Keratinocyte (primary cell): ENCODE measurements around the gene LDB2. TPM values are rescaled to one million over a fixed set of nuclear protein-coding genes. Genes with fewer than 3 reads are reported as not detected.

Experiments used
- DNase-seq: peaks from one replicate; pipeline ENCODE4 v3.0.0-alpha.2; 2011; ENCODE audit warnings: low read depth, missing footprints, low spot score
- FAIRE-seq: peaks from 2 replicates; lab custom pipeline; 2011; peaks lifted over from hg19 to GRCh38; lab: Jason Lieb, UNC
- H2AFZ ChIP-seq: 2 replicates; pipeline ENCODE4 v1.6.0; 2012; ENCODE audit warnings: low read length, control low read depth, inconsistent platforms; ENCODE audit not compliant: control insufficient read depth
- H3K27ac ChIP-seq: 2 replicates; pipeline ENCODE4 v1.5.1; 2011; ENCODE audit warnings: low read length; ENCODE audit not compliant: control insufficient read depth, insufficient read depth
- H3K27me3 ChIP-seq: 3 replicates; pipeline ENCODE4 v1.6.0; 2011; ENCODE audit warnings: low read length; ENCODE audit not compliant: control insufficient read depth, insufficient read depth; ENCODE audit errors: extremely low read depth
- H3K36me3 ChIP-seq, 2 experiments: 2 replicates in 1 of 2; 3 replicates in 1 of 2; pipeline ENCODE4 v1.5.1; 2011; ENCODE audit warnings: low read length in 2 of 2, mild to moderate bottlenecking in 1 of 2; ENCODE audit not compliant: control insufficient read depth in 2 of 2, insufficient read depth in 2 of 2; ENCODE audit errors: extremely low read depth in 1 of 2
- H3K4me1 ChIP-seq: 3 replicates; pipeline ENCODE4 v1.5.1; 2011; ENCODE audit warnings: low read length; ENCODE audit not compliant: control insufficient read depth, insufficient read depth; ENCODE audit errors: extremely low read depth
- H3K4me2 ChIP-seq: 3 replicates; pipeline ENCODE4 v1.6.0; 2011; ENCODE audit warnings: low read depth, low read length; ENCODE audit not compliant: control insufficient read depth, insufficient read depth; ENCODE audit errors: extremely low read depth
- H3K4me3 ChIP-seq, 3 experiments: fragments of 200-600 bp in 1 of 3; sonication (generic) in 1 of 3; 2 replicates in 2 of 3; 3 replicates in 1 of 3; pipeline ENCODE4 v1.5.1; 2011 to 2016; ENCODE audit warnings: low read length in 3 of 3, mild to moderate bottlenecking in 3 of 3, control low read depth in 2 of 3, inconsistent platforms in 1 of 3, low read depth in 1 of 3, mixed read lengths in 1 of 3, mixed run types in 1 of 3, moderate library complexity in 1 of 3; ENCODE audit not compliant: control insufficient read depth in 2 of 3, insufficient read depth in 2 of 3; ENCODE audit errors: extremely low read depth in 1 of 3
- H3K79me2 ChIP-seq: 2 replicates; pipeline ENCODE4 v1.6.0; 2012; ENCODE audit warnings: low read length; ENCODE audit not compliant: control insufficient read depth, insufficient read depth
- H3K9ac ChIP-seq: 3 replicates; pipeline ENCODE4 v1.6.0; 2011; ENCODE audit warnings: low read length; ENCODE audit not compliant: control insufficient read depth, insufficient read depth; ENCODE audit errors: extremely low read depth
- H3K9me1 ChIP-seq: 3 replicates; pipeline ENCODE4 v1.6.0; 2011; ENCODE audit warnings: low read length; ENCODE audit not compliant: control insufficient read depth, insufficient read depth; ENCODE audit errors: extremely low read depth
- H3K9me3 ChIP-seq: 2 replicates; pipeline ENCODE4 v1.5.1; 2012; ENCODE audit warnings: low read depth, low read length; ENCODE audit not compliant: control insufficient read depth
- H4K20me1 ChIP-seq: 3 replicates; pipeline ENCODE4 v1.6.0; 2011; ENCODE audit warnings: low read length; ENCODE audit not compliant: control insufficient read depth, insufficient read depth; ENCODE audit errors: extremely low read depth
- CTCF ChIP-seq, 3 experiments: IDR thresholded peaks in 1 of 3; conservative IDR thresholded peaks in 1 of 3; optimal IDR thresholded peaks in 1 of 3; 2 replicates in 2 of 3; 3 replicates in 1 of 3; pipeline versions ENCODE3 to v1.5.1; 2011; ENCODE audit warnings: low read length in 3 of 3, mild to moderate bottlenecking in 3 of 3, moderate library complexity in 2 of 3, control low read depth in 1 of 3, inconsistent platforms in 1 of 3; ENCODE audit not compliant: insufficient read depth in 2 of 3; ENCODE audit errors: extremely low read depth in 1 of 3
- EZH2 ChIP-seq: IDR thresholded peaks from one replicate; pipeline ENCODE4 v1.6.1; 2012; ENCODE audit warnings: inconsistent platforms, mild to moderate bottlenecking, low read length, moderate library complexity
- dilution Hi-C: fragments of 300-500 bp; cut with MboI; formaldehyde crosslinking; loops from one replicate; pipeline ENCODE4 v1.7.0; 2020; ENCODE audit warnings: low sequenced_read_pairs; ENCODE audit not compliant: extremely low pct_ligation_motif_present
- polyA plus RNA-seq, 5 experiments: library from polyadenylated mRNA; depleted of rRNA in 3 of 5; stranded (reverse) in 3 of 5; stranded (forward) in 1 of 5; unstranded in 1 of 5; fragments of >200 nt; gene quantifications; 1 replicate in 1 of 5; 2 replicates in 3 of 5; 3 replicates in 1 of 5; pipeline versions ENCODE4 v1.2.1 to v1.2.3, GENCODE V29; 2011 to 2012; ENCODE audit warnings: missing spikeins in 2 of 5, low read depth in 1 of 5, low replicate concordance in 1 of 5

Gene LDB2
- polyA plus RNA-seq, 1 donor (not counting 4 experiments of a cell fraction or from before 2014, with no cell fraction given): not detected

- dilution Hi-C loops: no loop called here
- TF ChIP-seq CTCF (optimal IDR thresholded peaks at IDR 0.05 in 1 of 3, IDR thresholded peaks at IDR 0.05 in 1 of 3, conservative IDR thresholded peaks at IDR 0.05 in 1 of 3; ENCODE audit: extremely low read depth in 1 of 3, insufficient read depth in 2 of 3, low read length in 3 of 3) (no peak), EZH2 (no peak)
- Histone ChIP-seq H2AFZ (no peak overlapping the region), H3K27ac (no peak overlapping the region), H3K9me1 (no peaks in the 10 kb centered on the region), H3K9ac (no peak overlapping the region), H3K4me3 (no peak overlapping the region), H3K4me1 (no peaks in the 10 kb centered on the region), H3K79me2 (no peaks in the 10 kb centered on the region), H3K4me2 (no peak overlapping the region), H3K27me3 (no peaks in the 10 kb centered on the region), H4K20me1 (no peaks in the 10 kb centered on the region), H3K36me3 (no peaks in the 10 kb centered on the region), H3K9me3 (no peaks in the 10 kb centered on the region)
- no peak for DNase-seq
- FAIRE-seq: no peak
These were observed 107.0 kb downstream of the LDB2 start for GRCh38 chr4:16791460-16791859.

- no peak for FAIRE-seq
- H3K36me3 ChIP-seq: no peaks in the 10 kb centered on the region
- H3K27ac ChIP-seq: no peak overlapping the region
- H3K9ac ChIP-seq: no peak overlapping the region
- no peak overlapping the region for H2AFZ ChIP-seq
- DNase-seq: no peak
- H3K4me1 ChIP-seq: no peaks in the 10 kb centered on the region
- no peaks in the 10 kb centered on the region for H3K79me2 ChIP-seq
- dilution Hi-C loops: no loop called here
- H4K20me1 ChIP-seq: no peaks in the 10 kb centered on the region
- no peak overlapping the region for H3K4me2 ChIP-seq
- no peaks in the 10 kb centered on the region for H3K9me1 ChIP-seq
- no peaks in the 10 kb centered on the region for H3K27me3 ChIP-seq
- TF ChIP-seq EZH2 (no peak), CTCF (optimal IDR thresholded peaks at IDR 0.05 in 1 of 3, IDR thresholded peaks at IDR 0.05 in 1 of 3, conservative IDR thresholded peaks at IDR 0.05 in 1 of 3; ENCODE audit: extremely low read depth in 1 of 3, insufficient read depth in 2 of 3, low read length in 3 of 3) (no peak)
- no peaks in the 10 kb centered on the region for H3K9me3 ChIP-seq
- no peak overlapping the region for H3K4me3 ChIP-seq
These were observed 107.9 kb downstream of the LDB2 start for GRCh38 chr4:16790508-16790907.
